Measurements from ENCODE around the gene CD300A. TPM values are rescaled to one million over a fixed set of nuclear protein-coding genes. Genes with fewer than 3 reads are reported as not detected.

Gene CD300A
- polyA plus RNA-seq, 6 donors from 2014 or later, result 1.2 to 2.3 (median 1.6) TPM; not detected in 1

DNA sequence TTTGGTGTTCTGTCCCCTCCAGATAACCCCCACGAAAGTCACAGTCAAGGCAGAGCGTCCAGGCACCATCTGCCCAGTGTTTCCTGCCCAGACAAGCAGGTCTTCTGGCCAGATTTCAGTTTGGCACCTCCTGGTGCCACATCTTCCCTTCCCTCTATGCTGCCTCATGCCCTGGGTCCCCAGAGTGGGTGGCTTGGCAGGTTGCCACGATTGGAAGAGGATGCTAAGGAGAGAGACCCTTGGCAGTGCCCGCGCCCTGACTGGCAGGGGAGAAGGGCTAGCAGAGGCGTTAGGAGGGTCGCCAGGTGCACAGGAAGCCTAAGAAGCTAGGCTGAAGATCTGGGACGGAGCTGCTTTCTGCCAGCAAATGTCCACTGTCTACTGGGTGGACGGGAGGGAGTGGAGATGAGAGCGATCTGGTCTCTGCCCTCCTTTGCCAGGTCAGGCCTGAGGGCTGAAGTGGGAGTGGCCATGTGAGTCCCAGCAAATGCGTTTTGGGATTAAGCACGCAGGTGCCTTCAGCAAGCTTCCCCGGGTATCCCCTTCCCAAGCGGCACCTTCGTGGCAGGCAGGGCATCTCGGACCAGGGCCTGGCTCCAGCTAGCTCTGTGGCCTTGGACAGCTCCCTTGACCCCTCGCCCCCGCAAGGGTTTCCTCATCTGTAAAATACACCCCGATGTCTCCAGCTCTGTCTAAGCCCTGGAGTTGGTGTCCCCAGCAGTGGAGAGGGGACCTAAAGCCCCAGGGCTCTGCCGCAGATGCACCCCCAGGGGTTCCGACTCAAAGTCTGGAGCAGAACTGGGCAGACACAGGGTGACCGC lies 13.4 kb upstream of the CD300A start:
- peaks cover 0 to 16% (median 12%) of the 10 kb centered on the region in 3 donors for H3K4me1 Mint-ChIP-seq
- DNase-seq (no peak), ATAC-seq (ENCODE audit: low read depth in 2 of 2) (no peak)
- peaks cover 16 to 37% (median 21%) of the 10 kb centered on the region in 3 donors for H3K27me3 Mint-ChIP-seq
- H3K4me3 Mint-ChIP-seq, result peak overlapping the region; percentile 7 to 78 (median 58)
- no peaks in the 10 kb centered on the region for H3K9me3 Mint-ChIP-seq
- no peaks in the 10 kb centered on the region for H3K36me3 Mint-ChIP-seq
- no peak overlapping the region for H3K27ac Mint-ChIP-seq

DNA sequence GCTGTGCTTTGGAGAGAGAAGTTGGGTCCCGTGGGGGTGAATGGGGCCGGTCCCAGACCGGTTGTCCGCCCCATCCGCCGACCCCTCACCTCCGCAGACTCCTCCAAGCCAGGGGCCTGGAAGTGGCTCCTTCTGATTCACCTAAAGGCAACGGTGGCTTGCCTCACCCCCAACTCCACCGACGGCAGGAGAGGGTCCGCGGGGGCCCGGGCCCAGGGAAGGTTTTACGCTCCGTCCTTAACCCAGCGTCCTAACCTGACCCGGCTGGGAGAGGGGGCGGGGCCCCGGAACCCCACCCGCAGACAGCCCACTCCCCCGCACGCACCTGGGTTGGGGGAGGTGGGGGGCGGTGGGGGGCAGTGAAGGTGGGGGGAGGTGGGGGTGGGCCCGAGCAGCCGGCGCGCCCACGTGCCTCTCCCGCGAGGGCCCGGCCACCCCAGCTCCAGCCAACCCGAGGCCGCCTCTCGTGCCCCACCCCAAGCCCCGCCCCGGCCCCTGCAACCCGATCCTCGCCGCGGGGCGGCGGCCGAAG lies 12.7 kb upstream of the CD300A start:
- ATAC-seq (ENCODE audit: low read depth in 2 of 2) (peak; percentile 86 to 87), DNase-seq (no peak)
- H3K27ac Mint-ChIP-seq, result no peak overlapping the region
- H3K4me1 Mint-ChIP-seq, result peaks cover 0 to 16% (median 12%) of the 10 kb centered on the region in 3 donors
- H3K27me3 Mint-ChIP-seq, result peaks cover 16 to 43% (median 28%) of the 10 kb centered on the region in 3 donors
- no peaks in the 10 kb centered on the region for H3K36me3 Mint-ChIP-seq
- H3K9me3 Mint-ChIP-seq, result no peaks in the 10 kb centered on the region
- H3K4me3 Mint-ChIP-seq, result peak overlapping the region in 5 of 8 donors; percentile 42 to 78 (median 57)

DNA sequence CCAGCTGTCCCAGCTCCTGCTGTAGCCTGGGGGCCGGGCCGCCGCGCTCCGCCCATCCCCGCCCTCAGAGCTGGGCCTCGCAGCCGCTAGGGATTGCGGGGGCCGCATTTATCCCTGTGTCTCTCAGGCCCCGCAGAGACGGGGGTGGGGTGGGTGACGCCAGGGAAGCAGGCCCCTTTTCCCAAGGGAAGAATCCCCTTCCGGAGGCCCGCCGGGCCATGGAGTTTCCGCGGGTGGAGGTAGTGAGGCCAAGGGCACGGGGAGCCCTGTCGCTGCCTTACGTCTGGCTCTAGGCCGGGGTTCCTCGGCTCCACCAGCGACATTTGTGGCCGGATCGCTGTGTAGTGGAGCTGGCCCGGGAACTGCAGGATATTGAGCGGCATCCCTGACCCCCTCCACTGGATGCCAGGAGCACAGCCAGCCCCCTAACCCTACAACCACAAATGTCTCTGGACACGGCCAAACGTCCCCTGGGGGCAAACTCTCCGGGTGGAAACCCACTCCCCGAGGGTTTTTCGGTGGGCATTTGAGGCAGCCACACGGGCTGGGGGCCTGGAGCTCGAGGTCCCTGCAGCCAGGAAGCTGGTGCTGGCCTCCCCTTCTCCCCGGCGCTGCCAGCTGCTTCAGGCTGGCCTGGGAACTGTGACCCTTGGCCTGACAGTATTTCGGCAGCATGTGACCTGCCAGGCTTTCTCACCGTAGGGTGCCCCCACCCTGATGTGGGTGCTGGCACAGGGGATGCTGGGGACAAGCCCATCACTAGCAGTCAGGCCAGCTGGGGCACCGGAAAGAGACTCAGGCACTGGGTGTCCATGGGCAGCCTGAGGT lies 12.0 kb upstream of the CD300A start:
- Mint-ChIP-seq H3K36me3 (no peaks in the 10 kb centered on the region), H3K27ac (peak overlapping the region in 1 of 6 donors; percentile 24), H3K4me3 (peak overlapping the region in 5 of 8 donors; percentile 40 to 61 (median 45)), H3K9me3 (no peaks in the 10 kb centered on the region), H3K27me3 (peaks cover 16 to 45% (median 29%) of the 10 kb centered on the region in 3 donors), H3K4me1 (peaks cover 0 to 16% (median 12%) of the 10 kb centered on the region in 3 donors)
- DNase-seq (peak; percentile 44), ATAC-seq (ENCODE audit: low read depth in 2 of 2) (peak; percentile 21 to 26)

DNA sequence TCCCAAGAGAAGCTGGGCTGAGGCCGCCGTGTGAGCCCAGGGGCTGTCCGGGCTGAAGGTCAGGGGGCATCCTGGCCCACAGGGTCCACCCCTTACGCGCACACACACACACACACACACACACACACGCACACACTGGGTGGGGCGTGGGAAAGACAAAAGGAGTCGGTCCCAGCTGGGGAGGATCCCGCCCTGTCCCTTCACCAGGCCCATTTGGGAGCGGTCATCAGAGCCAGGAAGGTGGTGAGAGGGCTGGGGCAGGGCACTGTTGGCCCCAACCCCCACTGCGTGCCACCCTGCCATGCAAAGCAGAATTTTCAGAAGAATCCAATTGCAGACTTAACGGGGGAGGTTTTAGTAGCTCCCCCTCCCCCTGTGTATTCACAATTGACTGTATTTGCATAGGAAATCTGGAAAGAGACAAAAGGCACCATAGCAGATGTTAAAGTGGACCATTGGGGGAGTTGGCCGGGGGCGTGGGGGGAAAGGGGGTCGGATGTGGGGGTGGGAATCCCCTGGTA lies 11.3 kb upstream of the CD300A start:
- Mint-ChIP-seq H3K27ac (no peak overlapping the region), H3K36me3 (no peaks in the 10 kb centered on the region), H3K4me1 (peaks cover 0 to 16% (median 12%) of the 10 kb centered on the region in 3 donors), H3K9me3 (no peaks in the 10 kb centered on the region), H3K27me3 (peaks cover 17 to 51% (median 27%) of the 10 kb centered on the region in 3 donors), H3K4me3 (peak overlapping the region in 2 of 8 donors; percentile 10 to 57)
- ATAC-seq (ENCODE audit: low read depth in 2 of 2) (no peak), DNase-seq (no peak)

DNA sequence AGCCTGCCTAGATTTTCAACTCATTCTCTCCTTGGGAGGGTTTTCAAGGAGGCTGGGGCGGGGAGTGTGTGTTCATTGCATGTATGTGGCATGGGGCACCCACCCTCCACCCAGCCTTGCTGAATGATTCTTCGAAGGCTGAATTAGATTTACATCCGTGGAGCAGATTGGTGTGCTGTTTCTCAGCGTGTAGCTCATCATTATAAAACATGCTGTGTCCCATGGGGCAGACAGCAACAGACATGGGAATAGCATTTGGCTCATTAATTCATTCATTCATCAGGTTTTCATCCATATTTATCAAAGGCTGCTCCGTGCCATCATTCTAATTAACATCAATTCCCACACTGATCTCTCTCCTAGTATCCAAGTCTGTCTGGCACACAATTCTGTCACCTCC lies 10.6 kb upstream of the CD300A start:
- no peaks in the 10 kb centered on the region for H3K9me3 Mint-ChIP-seq
- ATAC-seq (ENCODE audit: low read depth in 2 of 2) (no peak), DNase-seq (no peak)
- peaks cover 15 to 52% (median 29%) of the 10 kb centered on the region in 3 donors for H3K27me3 Mint-ChIP-seq
- peak overlapping the region in 4 of 8 donors; percentile 60 to 69 (median 64) for H3K4me3 Mint-ChIP-seq
- no peaks in the 10 kb centered on the region for H3K36me3 Mint-ChIP-seq
- no peak overlapping the region for H3K27ac Mint-ChIP-seq
- H3K4me1 Mint-ChIP-seq, result peaks cover 0 to 16% (median 12%) of the 10 kb centered on the region in 3 donors

DNA sequence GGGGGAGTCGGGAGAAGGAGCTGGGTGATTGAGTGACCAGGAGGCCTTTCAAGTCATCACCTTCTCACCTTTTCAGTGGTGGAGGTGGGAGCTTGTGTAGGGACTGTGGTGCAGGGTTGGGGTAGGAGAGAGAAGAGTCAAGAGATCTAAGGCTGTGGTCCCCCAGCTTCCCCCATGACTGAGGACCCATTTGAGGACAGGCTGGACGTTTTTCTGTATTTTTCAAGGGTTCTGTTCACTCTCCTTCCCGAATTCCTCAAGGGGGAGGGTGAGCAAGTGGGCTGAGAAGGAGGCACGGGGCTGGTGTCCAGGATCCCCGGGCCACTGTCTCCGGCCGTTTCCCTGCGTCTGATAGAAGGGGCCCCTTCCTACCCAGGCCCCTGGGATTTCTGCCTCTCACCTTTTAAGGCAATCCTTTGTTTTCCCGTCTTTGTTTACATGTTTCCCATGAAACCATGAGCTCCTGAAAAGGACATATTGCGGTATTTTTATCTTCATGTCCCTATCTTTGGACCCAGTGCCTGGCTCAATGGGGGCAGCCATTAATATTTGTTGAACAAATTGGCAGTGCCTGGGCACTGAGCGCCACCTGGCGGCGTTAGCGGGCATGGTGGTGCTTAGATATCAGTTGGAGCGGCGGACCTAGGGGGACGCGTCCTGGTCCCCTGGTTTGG lies 9.2 kb upstream of the CD300A start:
- Mint-ChIP-seq H3K27ac (peak overlapping the region in 1 of 6 donors; percentile 49), H3K27me3 (peaks cover 15 to 41% (median 25%) of the 10 kb centered on the region in 3 donors), H3K36me3 (no peaks in the 10 kb centered on the region), H3K4me3 (no peak overlapping the region), H3K9me3 (no peaks in the 10 kb centered on the region), H3K4me1 (peaks cover 0 to 17% (median 12%) of the 10 kb centered on the region in 3 donors)
- ATAC-seq (ENCODE audit: low read depth in 2 of 2) (peak; percentile 47 to 60), DNase-seq (peak; percentile 66)

DNA sequence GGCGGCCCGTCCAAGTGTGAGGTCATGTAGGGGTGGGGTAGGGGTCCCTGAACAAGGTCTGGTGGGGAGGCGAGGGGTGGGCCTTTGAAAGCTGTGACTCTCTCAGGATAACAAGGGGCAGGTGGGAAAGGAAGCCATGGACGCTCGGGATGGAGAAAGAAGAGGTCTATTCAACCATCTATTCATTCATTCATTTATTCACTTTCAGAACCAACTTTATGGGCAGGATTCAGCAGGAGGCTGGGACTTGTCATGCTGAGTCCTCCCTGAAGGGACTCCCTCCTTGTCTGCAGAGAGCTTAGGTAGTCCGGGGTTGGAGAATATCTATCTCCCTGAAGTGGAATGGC lies 8.6 kb upstream of the CD300A start:
- Mint-ChIP-seq H3K9me3 (no peaks in the 10 kb centered on the region), H3K4me3 (no peak overlapping the region), H3K36me3 (no peaks in the 10 kb centered on the region), H3K4me1 (peaks cover 0 to 20% (median 16%) of the 10 kb centered on the region in 3 donors), H3K27me3 (peaks cover 10 to 36% (median 20%) of the 10 kb centered on the region in 3 donors), H3K27ac (no peak overlapping the region)
- ATAC-seq (ENCODE audit: low read depth in 2 of 2) (no peak), DNase-seq (no peak)

DNA sequence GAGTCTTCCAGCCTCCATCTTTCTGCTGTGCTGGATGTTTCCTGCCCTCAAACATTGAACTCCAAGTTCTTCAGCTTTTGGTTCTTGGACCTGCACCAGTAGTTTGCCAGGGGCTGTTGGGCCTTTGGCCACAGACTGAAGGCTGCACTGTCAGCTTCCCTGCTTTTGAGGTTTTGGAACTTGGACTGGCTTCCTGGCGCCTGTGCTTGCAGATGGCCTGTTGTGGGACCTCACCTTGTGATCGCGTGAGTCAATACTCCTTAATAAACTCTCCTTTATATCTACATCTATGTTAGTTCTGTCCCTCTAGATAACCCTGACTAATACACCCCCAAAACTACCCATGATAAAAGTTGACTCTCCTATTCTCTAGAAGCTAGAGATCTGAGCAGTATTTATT lies 7.6 kb upstream of the CD300A start:
- Mint-ChIP-seq H3K36me3 (no peaks in the 10 kb centered on the region), H3K27ac (no peak overlapping the region), H3K4me3 (no peak overlapping the region), H3K4me1 (peaks cover 9 to 27% (median 27%) of the 10 kb centered on the region in 3 donors), H3K27me3 (peaks cover 8 to 28% (median 16%) of the 10 kb centered on the region in 3 donors), H3K9me3 (no peaks in the 10 kb centered on the region)
- DNase-seq (no peak), ATAC-seq (ENCODE audit: low read depth in 2 of 2) (no peak)

DNA sequence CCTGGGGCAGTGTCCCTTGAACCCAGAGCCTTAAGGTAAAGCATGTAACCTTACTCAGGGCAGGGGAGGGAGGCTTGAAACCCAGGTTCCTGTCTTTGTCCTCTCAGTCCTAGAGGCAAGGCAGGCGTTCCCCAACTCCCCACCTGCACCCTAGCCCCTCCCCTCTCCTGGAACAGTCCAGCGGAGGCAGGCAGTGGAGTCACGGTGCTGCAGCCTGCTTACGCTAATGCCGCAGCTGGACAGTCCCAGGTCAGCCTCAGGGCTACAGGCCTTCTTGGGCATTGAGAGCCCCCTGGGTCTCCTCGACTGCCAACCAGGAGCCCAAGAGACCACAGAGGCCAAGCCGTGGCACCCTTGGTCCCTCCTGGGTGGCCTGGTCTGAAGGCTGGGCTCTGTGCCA lies 6.8 kb upstream of the CD300A start:
- no peak for DNase-seq
- Mint-ChIP-seq H3K4me3 (no peak overlapping the region), H3K9me3 (no peaks in the 10 kb centered on the region), H3K27ac (no peak overlapping the region), H3K27me3 (peaks cover 8 to 28% (median 16%) of the 10 kb centered on the region in 3 donors), H3K36me3 (no peaks in the 10 kb centered on the region), H3K4me1 (peaks cover 9 to 27% (median 27%) of the 10 kb centered on the region in 3 donors)
- no peak for ATAC-seq (ENCODE audit: low read depth in 2 of 2)

DNA sequence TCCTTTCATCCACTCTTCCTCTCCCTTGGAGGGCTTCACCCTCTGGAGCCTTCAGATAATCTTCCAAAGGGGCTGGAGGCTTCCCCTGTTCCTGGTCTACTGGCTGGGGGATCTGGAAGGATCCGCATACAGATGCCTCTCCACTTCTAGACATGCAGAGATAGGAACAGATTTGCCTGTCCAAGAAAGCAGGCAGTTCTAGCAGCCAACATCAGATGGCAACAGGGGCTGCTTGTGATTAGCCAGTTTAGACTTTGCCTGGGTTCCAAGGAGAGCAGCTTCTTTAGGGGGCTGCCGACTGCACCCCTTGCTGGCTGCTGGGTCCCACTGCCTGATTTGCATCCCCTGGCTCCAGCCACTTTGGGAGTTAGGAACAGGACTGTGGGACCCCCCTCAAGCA lies 6.2 kb upstream of the CD300A start:
- H3K27ac Mint-ChIP-seq, result no peak overlapping the region
- ATAC-seq (ENCODE audit: low read depth in 2 of 2) (no peak), DNase-seq (no peak)

DNA sequence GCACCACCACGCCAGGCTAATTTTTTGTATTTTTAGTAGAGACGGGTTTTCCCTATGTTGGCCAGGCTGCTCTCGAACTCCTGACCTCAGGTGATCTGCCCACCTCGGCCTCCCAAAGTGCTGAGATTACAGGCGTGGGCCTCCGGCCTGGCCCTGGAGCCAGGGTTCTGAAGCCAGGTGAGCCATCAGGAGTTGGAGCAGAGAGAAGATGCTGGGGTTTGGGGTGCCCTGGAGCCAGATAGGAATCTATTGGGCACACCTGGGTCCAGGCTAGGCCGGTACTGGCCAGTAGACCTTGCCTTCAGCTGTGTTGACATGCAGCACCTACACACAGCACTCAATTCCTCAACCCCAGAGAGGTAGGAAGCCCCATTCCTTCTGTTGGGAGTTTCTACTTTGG lies 5.4 kb upstream of the CD300A start:
- no peaks in the 10 kb centered on the region for H3K36me3 Mint-ChIP-seq
- no peak overlapping the region for H3K27ac Mint-ChIP-seq
- no peaks in the 10 kb centered on the region for H3K9me3 Mint-ChIP-seq
- H3K27me3 Mint-ChIP-seq, result peaks cover 8 to 28% (median 16%) of the 10 kb centered on the region in 3 donors
- no peak for DNase-seq
- no peak overlapping the region for H3K4me3 Mint-ChIP-seq
- no peak for ATAC-seq (ENCODE audit: low read depth in 2 of 2)
- H3K4me1 Mint-ChIP-seq, result peaks cover 9 to 27% (median 24%) of the 10 kb centered on the region in 3 donors

More for the DNA sequence above, 6.2 kb upstream of the CD300A start:
- Mint-ChIP-seq H3K9me3 (no peaks in the 10 kb centered on the region), H3K27me3 (peaks cover 8 to 28% (median 16%) of the 10 kb centered on the region in 3 donors), H3K36me3 (no peaks in the 10 kb centered on the region), H3K4me3 (no peak overlapping the region), H3K4me1 (peaks cover 9 to 27% (median 27%) of the 10 kb centered on the region in 3 donors)

DNA sequence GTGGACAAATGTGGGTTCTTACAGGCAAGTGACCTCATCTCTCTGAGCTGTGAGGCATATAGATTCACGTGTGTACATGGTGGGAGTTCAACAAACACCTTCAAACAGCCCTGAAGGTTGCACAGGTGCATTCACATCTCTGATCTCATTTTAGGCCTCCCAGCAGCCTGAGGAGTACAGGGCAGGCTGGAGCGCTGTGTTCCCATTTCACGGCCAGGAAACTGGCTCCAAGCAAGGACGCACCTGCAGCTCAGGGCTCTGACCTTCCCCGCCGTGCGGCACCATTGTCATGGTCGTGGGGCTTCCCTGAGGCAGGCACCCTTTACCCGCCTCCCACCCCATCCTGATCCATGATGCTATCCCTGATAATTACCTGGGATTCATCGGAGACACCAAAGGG lies 4.8 kb upstream of the CD300A start:
- H3K9me3 Mint-ChIP-seq, result no peaks in the 10 kb centered on the region
- ATAC-seq (ENCODE audit: low read depth in 2 of 2) (no peak), DNase-seq (no peak)
- no peak overlapping the region for H3K4me3 Mint-ChIP-seq
- peak overlapping the region in 1 of 6 donors; percentile 72 for H3K27ac Mint-ChIP-seq
- no peaks in the 10 kb centered on the region for H3K36me3 Mint-ChIP-seq
- peaks cover 8 to 28% (median 16%) of the 10 kb centered on the region in 3 donors for H3K27me3 Mint-ChIP-seq
- H3K4me1 Mint-ChIP-seq, result peaks cover 9 to 27% (median 22%) of the 10 kb centered on the region in 3 donors
